GM21737 (cell line): ENCODE results near the gene STK17A.

ENCODE experiments used
- ATAC-seq: cut with Tn5 transposase; IDR thresholded peaks from one replicate; pipeline ENCODE4 v1.9.1; 2021; ENCODE audit warnings: mild to moderate bottlenecking, moderate library complexity; ENCODE audit not compliant: unreplicated experiment

Gene STK17A

GRCh38 chr7:43582503-43583423 lies at the start of gene STK17A:
STK17A (plus strand) TSS chr7:43583108; CDS start chr7:43583244, 136 bp downstream.
- peak; percentile 73 for ATAC-seq

GRCh38 chr7:43533801-43534479 lies 49.0 kb upstream of the STK17A start:
- ATAC-seq, result no peak

DNA sequence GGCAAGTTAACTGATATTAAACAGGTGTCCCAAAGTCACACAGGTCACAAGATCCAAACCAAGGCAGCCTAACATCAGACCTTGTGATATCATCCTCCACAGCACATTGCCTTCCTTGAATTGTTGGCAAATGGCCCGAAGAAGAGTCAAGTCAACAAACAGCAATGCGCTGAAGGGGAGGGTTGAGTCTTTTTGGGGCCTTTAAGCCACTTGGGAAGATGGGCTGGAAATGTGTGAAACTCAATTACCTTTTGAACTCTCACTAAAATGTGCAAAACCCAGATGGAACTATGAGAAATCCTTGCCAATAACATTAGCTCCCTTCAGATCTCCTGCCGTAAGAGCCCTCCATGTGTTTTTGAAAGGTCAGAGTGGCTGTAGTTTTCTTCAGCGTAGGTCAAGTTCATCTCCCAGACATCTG lies 47.9 kb upstream of the STK17A start:
- no peak for ATAC-seq

DNA sequence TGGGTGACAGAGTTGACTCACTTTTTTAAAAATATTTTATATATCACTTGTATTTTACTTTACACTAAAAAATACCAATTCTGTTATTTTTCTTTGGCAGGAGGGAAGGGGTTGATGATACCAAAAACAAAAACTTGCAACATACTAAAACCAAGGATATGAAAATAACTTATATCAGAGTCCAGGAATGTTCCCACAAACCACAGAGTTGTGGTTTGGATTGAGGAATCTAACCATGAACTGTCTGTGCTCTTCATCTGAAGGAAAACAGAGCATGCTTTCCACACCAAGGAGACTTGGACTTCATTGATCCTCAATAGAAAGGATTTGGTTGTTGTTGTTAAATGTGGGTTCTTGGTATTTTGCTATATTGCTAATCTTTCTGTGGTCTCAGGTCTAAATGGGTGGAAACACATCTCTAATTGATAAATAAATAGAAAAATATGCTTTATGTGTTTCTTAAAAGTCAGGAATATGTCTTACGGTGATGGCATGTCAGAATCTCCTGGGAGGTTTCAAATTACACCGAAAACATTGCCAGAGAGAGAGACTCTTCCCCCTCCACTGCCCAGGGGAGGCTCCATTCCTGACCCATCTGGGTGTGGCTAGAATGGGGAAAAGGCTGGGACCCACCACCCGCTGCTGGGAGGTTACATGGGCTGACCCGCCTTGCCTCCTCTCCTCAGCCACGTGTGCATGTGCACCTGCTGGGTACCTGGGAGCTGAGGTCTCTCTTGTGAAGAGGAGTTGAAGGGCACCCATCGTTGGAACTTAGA lies 46.9 kb upstream of the STK17A start:
- no peak for ATAC-seq

GRCh38 chr7:43536773-43537172 lies 46.1 kb upstream of the STK17A start:
- no peak for ATAC-seq

DNA sequence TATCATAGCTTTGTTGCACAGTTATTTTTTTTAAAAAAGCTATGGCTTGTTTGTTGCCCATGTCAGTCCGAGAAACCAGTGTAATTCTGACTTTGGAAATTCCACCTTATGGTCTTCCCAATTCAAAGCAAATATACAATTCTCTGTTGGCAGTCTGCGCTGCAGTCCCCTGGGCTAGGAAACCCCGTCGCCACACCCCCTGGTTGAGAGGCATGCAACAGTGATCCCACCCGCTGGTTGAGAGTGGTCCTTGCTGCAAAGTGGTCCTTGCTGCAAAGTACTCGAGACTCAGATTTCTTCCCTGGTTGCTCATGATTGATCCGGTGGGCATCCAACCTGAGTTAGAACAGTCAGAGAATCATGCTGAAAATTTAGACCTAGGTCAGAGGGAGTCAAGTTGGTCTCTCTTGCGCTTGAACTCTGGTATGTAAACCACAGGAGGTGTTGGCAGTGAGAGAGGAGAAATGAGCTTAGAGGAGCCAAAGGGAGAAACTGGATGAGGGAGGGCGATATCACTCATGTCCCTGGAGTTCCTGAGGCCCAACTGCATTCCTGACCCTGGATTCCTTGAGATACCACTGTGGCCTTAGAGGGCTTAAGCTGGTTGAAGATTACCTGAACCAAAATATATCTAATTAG lies 45.0 kb upstream of the STK17A start:
- ATAC-seq, result no peak

DNA sequence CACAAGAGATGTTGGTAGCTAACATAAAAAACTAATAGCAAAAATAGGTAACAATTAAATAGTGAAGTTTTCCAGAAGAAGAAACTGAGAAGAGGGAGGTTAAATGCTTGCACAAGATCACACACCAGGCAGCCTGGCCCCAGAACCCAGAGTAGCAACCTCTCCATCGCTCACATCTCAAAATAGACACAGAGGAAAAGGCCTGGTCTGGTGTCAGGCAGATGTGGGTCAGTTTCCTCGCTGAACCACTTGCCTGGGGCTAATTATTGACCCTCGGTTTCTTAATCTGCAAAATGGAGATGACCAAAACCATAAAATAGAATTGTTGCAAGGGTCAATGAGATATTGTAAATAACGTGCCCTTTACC lies 44.5 kb upstream of the STK17A start:
- no peak for ATAC-seq

GRCh38 chr7:43540471-43540870 lies 42.4 kb upstream of the STK17A start:
- no peak for ATAC-seq

GRCh38 chr7:43542716-43543115 lies 40.2 kb upstream of the STK17A start:
- no peak for ATAC-seq

GRCh38 chr7:43546231-43546630 lies 36.7 kb upstream of the STK17A start:
- no peak for ATAC-seq

DNA sequence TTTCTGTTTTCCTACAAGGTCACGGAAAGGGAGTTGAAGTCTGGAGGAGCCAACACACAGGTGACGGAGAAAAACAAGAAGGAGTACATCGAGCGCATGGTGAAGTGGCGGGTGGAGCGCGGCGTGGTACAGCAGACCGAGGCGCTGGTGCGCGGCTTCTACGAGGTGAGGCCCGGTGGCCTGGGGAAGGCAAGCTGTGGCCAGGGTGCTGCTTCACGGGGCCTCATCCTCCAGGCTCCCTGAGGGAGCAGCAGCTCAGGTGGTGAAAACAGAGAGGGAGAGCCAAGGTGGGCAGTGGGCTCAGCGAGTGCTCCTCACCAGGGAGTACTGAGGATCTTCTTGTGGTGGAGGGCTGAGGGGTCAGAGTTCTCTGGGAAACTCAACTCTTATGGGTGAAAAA lies 32.5 kb upstream of the STK17A start:
- no peak for ATAC-seq

DNA sequence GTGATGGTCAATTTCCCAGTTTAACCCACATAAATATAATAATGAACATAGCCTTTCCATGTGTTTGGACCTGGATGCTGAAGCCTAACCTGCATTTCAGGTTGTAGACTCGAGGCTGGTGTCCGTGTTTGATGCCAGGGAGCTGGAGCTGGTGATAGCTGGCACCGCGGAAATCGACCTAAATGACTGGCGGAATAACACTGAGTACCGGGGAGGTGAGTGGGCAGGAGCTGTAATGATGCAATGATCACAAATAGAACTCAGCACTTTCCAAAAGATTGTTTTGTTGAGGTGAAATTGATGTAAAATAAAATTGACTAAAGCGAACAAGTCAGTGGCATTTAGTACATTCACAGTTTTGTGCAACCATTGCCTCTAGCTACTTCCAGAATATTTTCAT lies 30.8 kb upstream of the STK17A start:
- no peak for ATAC-seq

- no peak for ATAC-seq
Observed at GRCh38 chr7:43553999-43554398, 28.9 kb upstream of the STK17A start.

GRCh38 chr7:43554423-43554822 lies 28.5 kb upstream of the STK17A start:
- ATAC-seq, result no peak

GRCh38 chr7:43557831-43558495 lies 24.9 kb upstream of the STK17A start:
- no peak for ATAC-seq

DNA sequence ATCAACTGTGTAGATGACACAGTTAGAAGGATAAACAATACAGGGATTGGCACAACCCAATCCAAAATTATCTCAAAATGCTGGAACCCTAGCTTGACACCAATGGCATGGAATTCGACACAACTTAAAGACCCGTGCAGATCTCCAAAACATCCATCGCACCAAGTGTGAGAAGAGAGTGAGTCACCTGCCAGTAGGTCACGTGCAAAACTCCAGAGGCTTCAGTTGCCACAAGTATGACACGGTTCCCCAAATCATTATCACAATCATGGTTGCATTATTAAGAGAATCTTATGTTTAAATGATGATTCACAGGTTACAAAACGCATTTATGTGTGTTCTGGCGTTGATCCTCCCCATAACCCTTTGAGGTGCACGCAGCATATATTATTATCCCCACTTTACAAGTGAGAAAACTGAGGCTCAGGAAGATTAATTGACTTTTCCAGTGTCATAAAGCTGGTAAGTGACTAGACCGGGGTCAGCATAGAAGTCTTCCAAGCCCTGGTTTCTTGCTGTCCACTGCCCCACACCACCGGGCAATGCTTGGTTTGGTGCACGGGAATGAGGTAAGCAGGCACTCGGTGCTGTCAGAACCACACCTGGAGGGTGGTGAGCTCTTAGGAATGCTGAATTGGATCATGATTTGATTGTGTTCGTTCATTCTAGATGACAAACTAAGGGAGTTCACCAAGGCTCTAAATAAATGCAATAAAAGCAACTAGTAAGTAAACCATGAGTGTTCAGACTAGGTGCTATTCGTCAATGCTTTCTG lies 23.6 kb upstream of the STK17A start:
- no peak for ATAC-seq

DNA sequence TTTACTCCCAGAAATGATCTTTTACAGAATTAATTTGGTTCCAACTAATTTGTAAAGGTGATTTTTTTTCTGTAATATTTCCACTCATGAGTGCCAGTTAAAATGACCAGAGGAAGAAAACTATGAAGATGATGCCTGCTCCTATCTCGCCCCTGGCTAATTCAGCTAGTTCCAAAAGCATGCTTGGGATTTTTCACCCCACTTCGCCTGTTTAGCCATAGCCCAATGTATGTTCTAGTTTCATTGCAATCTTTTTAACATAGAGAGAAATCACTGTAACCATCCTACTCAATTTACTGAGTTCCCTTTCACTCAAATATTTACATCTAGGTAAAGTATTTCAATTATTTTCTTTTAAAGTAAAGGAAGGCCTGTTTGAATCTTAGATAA lies 23.0 kb upstream of the STK17A start:
- no peak for ATAC-seq

DNA sequence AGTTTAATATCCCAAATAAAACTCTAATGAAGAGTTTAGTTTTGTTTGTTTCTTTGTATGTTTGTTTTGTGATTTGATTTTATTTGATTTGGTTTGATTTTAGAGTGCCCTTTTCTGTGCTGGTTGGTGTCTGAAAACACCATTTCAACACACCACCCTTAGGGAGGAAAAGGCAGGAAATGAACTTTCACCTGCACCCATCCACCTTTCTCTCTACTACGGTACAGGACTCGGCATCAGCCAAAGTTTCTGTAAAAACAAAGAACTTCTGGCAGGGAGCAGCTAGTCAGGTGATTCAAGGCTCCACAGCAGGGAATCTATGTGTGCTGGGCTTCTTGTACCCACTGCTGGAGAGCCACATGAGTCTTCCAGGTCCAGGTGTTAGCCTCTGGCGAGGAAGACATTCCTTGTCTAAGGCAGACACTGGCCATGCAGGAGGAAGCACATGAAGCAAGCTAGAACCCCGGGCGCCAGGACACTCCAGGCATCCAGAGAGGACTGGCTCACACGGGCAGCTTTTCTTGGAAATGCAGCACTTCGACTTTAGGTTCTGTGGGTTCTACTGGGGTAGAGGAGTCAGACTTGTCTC lies 22.1 kb upstream of the STK17A start:
- no peak for ATAC-seq

DNA sequence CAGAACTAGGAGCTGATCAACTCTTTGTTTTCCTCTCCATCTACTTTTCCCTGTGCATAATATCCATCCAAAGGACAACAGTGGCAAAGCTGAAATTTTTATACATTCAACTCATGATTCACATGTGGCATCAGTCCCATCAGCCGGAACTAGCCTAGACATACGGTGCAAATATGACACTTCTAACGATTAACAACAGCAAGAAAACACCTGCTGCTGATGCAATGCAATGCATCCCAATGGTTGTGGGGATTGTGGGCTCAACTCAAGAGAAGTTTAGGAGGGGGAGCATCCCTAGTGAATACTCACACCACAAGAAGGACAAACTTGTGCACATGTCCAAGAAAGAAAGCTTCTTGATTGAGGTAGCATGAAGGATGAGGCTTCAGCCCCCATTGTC lies 20.5 kb upstream of the STK17A start:
- no peak for ATAC-seq
